ENCODE results near the gene CXCL11.
"Not testable (repeated sequence)": the region's sequence is repeated elsewhere in the genome, so short reads cannot be mapped to it uniquely, and the experiment has no call there.

DNA sequence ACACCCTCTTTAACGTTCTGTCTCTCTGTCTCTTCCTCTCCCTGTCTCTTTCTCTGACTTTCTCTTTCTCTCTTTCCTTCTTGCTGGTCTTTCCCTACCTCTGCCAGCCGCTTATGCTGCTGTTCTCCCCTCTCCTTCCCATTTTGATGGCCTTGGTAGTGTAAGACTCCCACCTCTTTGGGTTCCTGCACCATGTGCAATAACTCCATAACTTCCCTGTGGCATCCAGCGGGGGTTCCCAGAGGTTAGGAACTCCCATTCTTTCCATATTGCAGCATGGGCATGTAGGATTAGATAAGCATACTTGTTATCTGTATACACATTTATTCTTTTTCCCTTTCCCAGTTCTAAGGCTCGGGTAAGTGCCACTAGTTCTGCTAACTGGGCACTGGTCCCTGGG lies 8.8 kb upstream of the CXCL11 start:
- TF ChIP-seq, protein P1, sequence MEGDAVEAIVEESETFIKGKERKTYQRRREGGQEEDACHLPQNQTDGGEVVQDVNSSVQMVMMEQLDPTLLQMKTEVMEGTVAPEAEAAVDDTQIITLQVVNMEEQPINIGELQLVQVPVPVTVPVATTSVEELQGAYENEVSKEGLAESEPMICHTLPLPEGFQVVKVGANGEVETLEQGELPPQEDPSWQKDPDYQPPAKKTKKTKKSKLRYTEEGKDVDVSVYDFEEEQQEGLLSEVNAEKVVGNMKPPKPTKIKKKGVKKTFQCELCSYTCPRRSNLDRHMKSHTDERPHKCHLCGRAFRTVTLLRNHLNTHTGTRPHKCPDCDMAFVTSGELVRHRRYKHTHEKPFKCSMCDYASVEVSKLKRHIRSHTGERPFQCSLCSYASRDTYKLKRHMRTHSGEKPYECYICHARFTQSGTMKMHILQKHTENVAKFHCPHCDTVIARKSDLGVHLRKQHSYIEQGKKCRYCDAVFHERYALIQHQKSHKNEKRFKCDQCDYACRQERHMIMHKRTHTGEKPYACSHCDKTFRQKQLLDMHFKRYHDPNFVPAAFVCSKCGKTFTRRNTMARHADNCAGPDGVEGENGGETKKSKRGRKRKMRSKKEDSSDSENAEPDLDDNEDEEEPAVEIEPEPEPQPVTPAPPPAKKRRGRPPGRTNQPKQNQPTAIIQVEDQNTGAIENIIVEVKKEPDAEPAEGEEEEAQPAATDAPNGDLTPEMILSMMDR (IDR thresholded peaks at IDR 0.05 in 4 of 5, conservative IDR thresholded peaks at IDR 0.05 in 1 of 5): not testable (repeated sequence)
- not testable (repeated sequence) for TF ChIP-seq POLR2A (IDR thresholded peaks at IDR 0.05)

All from gastrocnemius medialis (tissue), 4 donors.